Measurements from ENCODE around the gene PSMD1. TPM values are rescaled to one million over a fixed set of nuclear protein-coding genes. Genes with fewer than 3 reads are reported as not detected.

Gene PSMD1
- total RNA-seq, 1 donor from 2014 or later = 55.3 TPM

- Histone ChIP-seq H3K4me3 (no peak overlapping the region), H3K27ac (no peak overlapping the region), H3K4me1 (no peaks in the 10 kb centered on the region), H3K9me3 (no peaks in the 10 kb centered on the region), H3K36me3 (no peaks in the 10 kb centered on the region), H3K27me3 (ENCODE audit: low read depth) (no peaks in the 10 kb centered on the region)
- no peak for DNase-seq
- no peak for ATAC-seq
- TF ChIP-seq CTCF (IDR thresholded peaks at IDR 0.05) = no peak
- intact Hi-C loops (cut with DNase I) = no loop called here
These were observed 45.1 kb upstream of the PSMD1 start for GRCh38 chr2:231011526-231011925.

- DNase-seq = no peak
- H3K27me3 ChIP-seq (ENCODE audit: low read depth) = peaks cover 5% of the 10 kb centered on the region
- ATAC-seq = no peak
- H3K4me3 ChIP-seq = no peak overlapping the region
- no peak overlapping the region for H3K27ac ChIP-seq
- no peak for TF ChIP-seq CTCF (IDR thresholded peaks at IDR 0.05)
- no peaks in the 10 kb centered on the region for H3K36me3 ChIP-seq
- H3K9me3 ChIP-seq = no peaks in the 10 kb centered on the region
- H3K4me1 ChIP-seq = no peaks in the 10 kb centered on the region
- intact Hi-C loops (cut with DNase I) = no loop called here
These were observed 44.2 kb upstream of the PSMD1 start for GRCh38 chr2:231012463-231012862.

- Histone ChIP-seq H3K9me3 (no peaks in the 10 kb centered on the region), H3K36me3 (no peaks in the 10 kb centered on the region), H3K4me3 (no peak overlapping the region), H3K4me1 (no peaks in the 10 kb centered on the region), H3K27me3 (ENCODE audit: low read depth) (peaks cover 5% of the 10 kb centered on the region), H3K27ac (no peak overlapping the region)
- TF ChIP-seq CTCF (IDR thresholded peaks at IDR 0.05) = no peak
- intact Hi-C loops (cut with DNase I) = no loop called here
- no peak for ATAC-seq
- no peak for DNase-seq
These were observed 42.8 kb upstream of the PSMD1 start for GRCh38 chr2:231013820-231014219.

- Histone ChIP-seq H3K27me3 (ENCODE audit: low read depth) (peaks cover 5% of the 10 kb centered on the region), H3K9me3 (no peaks in the 10 kb centered on the region), H3K36me3 (no peaks in the 10 kb centered on the region), H3K4me1 (no peaks in the 10 kb centered on the region), H3K4me3 (no peak overlapping the region), H3K27ac (no peak overlapping the region)
- TF ChIP-seq CTCF (IDR thresholded peaks at IDR 0.05) = no peak
- DNase-seq = no peak
- ATAC-seq = no peak
- intact Hi-C loops (cut with DNase I) = no loop called here
These were observed 41.2 kb upstream of the PSMD1 start for GRCh38 chr2:231015478-231015877.

- H3K4me3 ChIP-seq = no peak overlapping the region
- intact Hi-C loops (cut with DNase I) = no loop called here
- no peaks in the 10 kb centered on the region for H3K9me3 ChIP-seq
- peaks cover 5% of the 10 kb centered on the region for H3K27me3 ChIP-seq (ENCODE audit: low read depth)
- no peaks in the 10 kb centered on the region for H3K36me3 ChIP-seq
- no peak overlapping the region for H3K27ac ChIP-seq
- DNase-seq (no peak), ATAC-seq (no peak)
- H3K4me1 ChIP-seq = no peaks in the 10 kb centered on the region
- no peak for TF ChIP-seq CTCF (IDR thresholded peaks at IDR 0.05)
These were observed 40.7 kb upstream of the PSMD1 start for GRCh38 chr2:231015926-231016325.

Measured in lower lobe of right lung (tissue), 2 donors.